Panc1 (cell line): Measurements from ENCODE around the gene MATN4. TPM values are rescaled to one million over a fixed set of nuclear protein-coding genes. Genes with fewer than 3 reads are reported as not detected.

Source experiments
- ATAC-seq: fragments of 200-7000 bp; cut with Tn5 transposase; 2 replicates; pipeline ENCODE4 v1.9.1; 2020; ENCODE audit warnings: mild to moderate bottlenecking, moderate library complexity
- BruUV-seq: library from RNA; stranded (reverse); fragments of 400-500 nt; replicated peaks from 2 replicates; lab custom pipeline; 2021; lab: Mats Ljungman, UMichigan
- CTCF ChIA-PET: fragments of 300-600 bp; sonication (Branson Sonifier 250); formaldehyde crosslinking; loops from one replicate; lab custom pipeline; 2022; ENCODE audit warnings: antibody characterized with exemption; lab: Charles Lee
- POLR2A ChIA-PET: fragments of 300-600 bp; sonication (Branson Sonifier 250); formaldehyde crosslinking; loops from one replicate; lab custom pipeline; 2022; ENCODE audit warnings: antibody characterized with exemption; lab: Charles Lee
- DNase-seq: peaks from one replicate; pipeline ENCODE4 v3.0.0-alpha.2; 2010; ENCODE audit warnings: low read depth, low spot score
- H3K27ac ChIP-seq: 2 replicates; pipeline ENCODE4 v1.5.1; 2011; ENCODE audit warnings: mild to moderate bottlenecking, low read length, inconsistent platforms
- H3K27me3 ChIP-seq: fragments of 200-500 bp; sonication (Bioruptor generic); 2 replicates; pipeline ENCODE4 v1.6.0; 2014; ENCODE audit warnings: low read length, inconsistent platforms; ENCODE audit not compliant: control insufficient read depth, insufficient read depth
- H3K36me3 ChIP-seq: fragments of 200-500 bp; sonication (Bioruptor generic); 2 replicates; pipeline ENCODE4 v1.5.1; 2014; ENCODE audit warnings: inconsistent platforms, mild to moderate bottlenecking, low read length, moderate library complexity; ENCODE audit not compliant: control insufficient read depth, insufficient read depth
- H3K4me1 ChIP-seq: 2 replicates; pipeline ENCODE4 v1.5.1; 2011; ENCODE audit warnings: inconsistent platforms, mild to moderate bottlenecking, low read length, moderate library complexity; ENCODE audit not compliant: control insufficient read depth, insufficient read depth
- H3K4me3 ChIP-seq, 2 experiments: 2 replicates each; pipeline ENCODE4 v1.5.1; 2011 to 2012; ENCODE audit warnings: low read depth in 2 of 2, low read length in 2 of 2, mild to moderate bottlenecking in 2 of 2, inconsistent platforms in 1 of 2, moderate library complexity in 1 of 2
- H3K9me3 ChIP-seq: fragments of 200-500 bp; sonication (Bioruptor generic); 2 replicates; pipeline ENCODE4 v1.5.1; 2014; ENCODE audit warnings: low read depth, mild to moderate bottlenecking, inconsistent platforms, low read length, moderate library complexity; ENCODE audit not compliant: control insufficient read depth, insufficient read depth
- POLR2AphosphoS5 ChIP-seq: IDR thresholded peaks from 2 replicates; pipeline ENCODE4 v1.6.1; 2012; ENCODE audit warnings: mild to moderate bottlenecking, low read depth, low read length, moderate library complexity
- REST ChIP-seq, 2 experiments: IDR thresholded peaks; 2 replicates each; pipeline ENCODE4 v1.6.1; 2011 to 2012; ENCODE audit warnings: low read depth in 2 of 2, control low read depth in 1 of 2, low read length in 1 of 2, mild to moderate bottlenecking in 1 of 2, moderate library complexity in 1 of 2; ENCODE audit not compliant: insufficient read depth in 1 of 2
- SIN3A ChIP-seq: IDR thresholded peaks from 2 replicates; pipeline ENCODE4 v1.6.1; 2012; ENCODE audit warnings: low read depth, mild to moderate bottlenecking, low read length, moderate library complexity, borderline replicate concordance; ENCODE audit not compliant: insufficient read depth
- TCF7L2 ChIP-seq: IDR thresholded peaks from 2 replicates; pipeline ENCODE4 v1.6.1; 2011; ENCODE audit warnings: mild to moderate bottlenecking, low read depth, low read length, inconsistent platforms
- in situ Hi-C: cut with HindIII; loops from 2 replicates; pipeline ENCODE4 v1.10.0; 2016; ENCODE audit warnings: low sequenced_read_pairs, low pct_unique_long_range_greater_than_20kb
- intact Hi-C: fragments of 100-400 bp; cut with micrococcal nuclease; formaldehyde crosslinking; loops from one replicate; pipeline ENCODE4 v1.10.0; 2022; ENCODE audit not compliant: unreplicated experiment
- total RNA-seq: library from RNA; stranded (reverse); gene quantifications from one replicate; pipeline ENCODE4 v1.2.1, GENCODE V29; 2021; ENCODE audit not compliant: unreplicated experiment
- TF ChIP-seq, protein P1 (sequence below): fragments of 450-650 bp; IDR thresholded peaks from 2 replicates; pipeline ENCODE4 v1.5.1; 2017; ENCODE audit warnings: mild to moderate bottlenecking

MATN4 gene
- total RNA-seq, 1 experiment from 2014 or later, result 0.15 TPM

DNA sequence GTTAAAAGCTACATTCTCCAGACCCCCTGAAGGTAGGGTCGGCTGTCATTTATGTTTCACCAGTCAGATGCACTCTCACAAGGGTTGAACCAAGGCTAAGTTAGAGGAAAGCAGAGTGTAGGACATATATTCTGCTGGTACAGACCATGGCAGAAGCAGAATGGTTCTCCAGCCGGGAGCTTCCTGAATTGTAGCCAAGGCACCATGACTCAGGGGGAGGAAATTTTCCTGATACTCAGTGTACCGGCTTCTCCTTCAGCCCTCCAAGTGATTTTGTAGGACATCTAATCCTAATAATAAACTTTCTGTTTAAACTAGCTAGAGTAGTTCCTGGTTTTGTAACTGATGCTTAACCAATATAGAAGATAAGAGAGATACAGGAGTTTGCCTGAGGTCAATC is 39.6 kb downstream of the MATN4 start:
- H3K4me1 ChIP-seq, result no peaks in the 10 kb centered on the region
- peaks cover 21% of the 10 kb centered on the region for H3K27me3 ChIP-seq
- H3K9me3 ChIP-seq, result no peaks in the 10 kb centered on the region
- no peaks in the 10 kb centered on the region; the same call in 1 of the 2 replicates for H3K36me3 ChIP-seq
- TF ChIP-seq SIN3A (no peak), REST (IDR thresholded peaks at IDR 0.05; ENCODE audit: insufficient read depth in 1 of 2, low read depth in 2 of 2, low read length in 1 of 2) (no peak), TCF7L2 (no peak), POLR2AphosphoS5 (no peak)
- TF ChIP-seq, protein P1, sequence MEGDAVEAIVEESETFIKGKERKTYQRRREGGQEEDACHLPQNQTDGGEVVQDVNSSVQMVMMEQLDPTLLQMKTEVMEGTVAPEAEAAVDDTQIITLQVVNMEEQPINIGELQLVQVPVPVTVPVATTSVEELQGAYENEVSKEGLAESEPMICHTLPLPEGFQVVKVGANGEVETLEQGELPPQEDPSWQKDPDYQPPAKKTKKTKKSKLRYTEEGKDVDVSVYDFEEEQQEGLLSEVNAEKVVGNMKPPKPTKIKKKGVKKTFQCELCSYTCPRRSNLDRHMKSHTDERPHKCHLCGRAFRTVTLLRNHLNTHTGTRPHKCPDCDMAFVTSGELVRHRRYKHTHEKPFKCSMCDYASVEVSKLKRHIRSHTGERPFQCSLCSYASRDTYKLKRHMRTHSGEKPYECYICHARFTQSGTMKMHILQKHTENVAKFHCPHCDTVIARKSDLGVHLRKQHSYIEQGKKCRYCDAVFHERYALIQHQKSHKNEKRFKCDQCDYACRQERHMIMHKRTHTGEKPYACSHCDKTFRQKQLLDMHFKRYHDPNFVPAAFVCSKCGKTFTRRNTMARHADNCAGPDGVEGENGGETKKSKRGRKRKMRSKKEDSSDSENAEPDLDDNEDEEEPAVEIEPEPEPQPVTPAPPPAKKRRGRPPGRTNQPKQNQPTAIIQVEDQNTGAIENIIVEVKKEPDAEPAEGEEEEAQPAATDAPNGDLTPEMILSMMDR, result no peak
- H3K27ac ChIP-seq, result no peak overlapping the region
- ATAC-seq (no peak), DNase-seq (no peak)
- H3K4me3 ChIP-seq, result no peak overlapping the region
- intact Hi-C loops (loop anchor here (5.0 kb wide), 1 partner anchor 41 kb away; no protein-coding TSS in a partner anchor), in situ Hi-C loops (no loop called here)
- BruUV-seq, result no TSS peak
- POLR2A ChIA-PET, result no interaction called here
- CTCF ChIA-PET, result no interaction called here

- intact Hi-C loops, result loop anchor here (5.0 kb wide), 1 partner anchor 40 kb away; no protein-coding TSS in a partner anchor
- Histone ChIP-seq H3K27me3 (peaks cover 23% of the 10 kb centered on the region), H3K27ac (no peak overlapping the region), H3K4me1 (no peaks in the 10 kb centered on the region), H3K36me3 (no peaks in the 10 kb centered on the region; the same call in 1 of the 2 replicates), H3K9me3 (no peaks in the 10 kb centered on the region), H3K4me3 (no peak overlapping the region)
- ChIA-PET CTCF (no interaction called here), POLR2A (no interaction called here)
- TF ChIP-seq POLR2AphosphoS5, result no peak
- no peak for TF ChIP-seq SIN3A
- no peak for TF ChIP-seq REST (IDR thresholded peaks at IDR 0.05; ENCODE audit: insufficient read depth in 1 of 2, low read depth in 2 of 2, low read length in 1 of 2)
- TF ChIP-seq TCF7L2, result no peak
- TF ChIP-seq, protein P1, result no peak
- in situ Hi-C loops, result no loop called here
- ATAC-seq, result no peak
- DNase-seq, result no peak
- BruUV-seq, result no TSS peak
Measured at GRCh38 chr20:45266977-45267376, 41.1 kb downstream of the MATN4 start.
